BE2C (cell line): ENCODE measurements around the gene PLVAP.

Experiments used
- DNase-seq: peaks from one replicate; pipeline ENCODE4 v3.0.0-alpha.2; 2020
- H3K27me3 ChIP-seq: fragments of 250-450 bp; sonication (Bioruptor Pico); 2 replicates; pipeline ENCODE4 v1.5.1; 2020; ENCODE audit warnings: mild to moderate bottlenecking
- H3K36me3 ChIP-seq: fragments of 250-450 bp; sonication (Bioruptor Pico); 2 replicates; pipeline ENCODE4 v1.5.1; 2020; ENCODE audit warnings: mild to moderate bottlenecking
- H3K4me1 ChIP-seq: fragments of 250-450 bp; sonication (Bioruptor Pico); 2 replicates; pipeline ENCODE4 v1.5.1; 2020
- H3K4me3 ChIP-seq: 2 replicates; pipeline ENCODE4 v1.5.1; 2011; ENCODE audit warnings: low read depth, low read length
- H3K9me3 ChIP-seq: fragments of 250-450 bp; sonication (Bioruptor Pico); 2 replicates; pipeline ENCODE4 v1.5.1; 2020
- CTCF ChIP-seq: IDR thresholded peaks from 2 replicates; pipeline ENCODE4 v1.5.1; 2012; ENCODE audit warnings: mild to moderate bottlenecking, low read depth, low read length

Gene PLVAP

GRCh38 chr19:17327068-17327653 lies 50.0 kb downstream of the PLVAP start:
- Histone ChIP-seq H3K4me3 (no peak overlapping the region), H3K4me1 (no peaks in the 10 kb centered on the region; the same call in 1 of the 2 replicates), H3K36me3 (no peaks in the 10 kb centered on the region), H3K9me3 (no peaks in the 10 kb centered on the region), H3K27me3 (no peaks in the 10 kb centered on the region)
- DNase-seq = no peak
- no peak for TF ChIP-seq CTCF

GRCh38 chr19:17326595-17326966 lies 50.6 kb downstream of the PLVAP start:
- H3K27me3 ChIP-seq = no peaks in the 10 kb centered on the region
- TF ChIP-seq CTCF = no peak
- no peak for DNase-seq
- no peaks in the 10 kb centered on the region for H3K9me3 ChIP-seq
- H3K4me1 ChIP-seq = no peaks in the 10 kb centered on the region
- 0 out of 2 replicates have a peak, but pooled peaks cover 4% of the 10 kb centered on the region for H3K36me3 ChIP-seq
- no peak overlapping the region for H3K4me3 ChIP-seq

GRCh38 chr19:17325881-17326594 lies 51.1 kb downstream of the PLVAP start:
- Histone ChIP-seq H3K36me3 (0 out of 2 replicates have a peak, but pooled peaks cover 8% of the 10 kb centered on the region), H3K9me3 (no peaks in the 10 kb centered on the region), H3K4me1 (no peaks in the 10 kb centered on the region), H3K27me3 (no peaks in the 10 kb centered on the region), H3K4me3 (no peak overlapping the region)
- no peak for TF ChIP-seq CTCF
- no peak for DNase-seq

- Histone ChIP-seq H3K27me3 (no peaks in the 10 kb centered on the region), H3K9me3 (no peaks in the 10 kb centered on the region), H3K4me1 (no peaks in the 10 kb centered on the region), H3K4me3 (no peak overlapping the region), H3K36me3 (peaks cover 12% of the 10 kb centered on the region)
- no peak for DNase-seq
- TF ChIP-seq CTCF = no peak
These were observed 52.0 kb downstream of the PLVAP start for GRCh38 chr19:17325133-17325532.

- TF ChIP-seq CTCF = no peak
- no peaks in the 10 kb centered on the region for H3K9me3 ChIP-seq
- H3K4me1 ChIP-seq = no peaks in the 10 kb centered on the region
- no peaks in the 10 kb centered on the region for H3K27me3 ChIP-seq
- H3K4me3 ChIP-seq = no peak overlapping the region
- no peak for DNase-seq
- H3K36me3 ChIP-seq = peaks cover 13% of the 10 kb centered on the region
These were observed 52.6 kb downstream of the PLVAP start for GRCh38 chr19:17324357-17325114.
